ENCODE results near the gene MFN2.

GRCh38 chr1:12039164-12039525, 58.9 kb downstream of the MFN2 start:
- TF ChIP-seq CTCF (conservative IDR thresholded peaks at IDR 0.05) (no peak), EZH2 (IDR thresholded peaks at IDR 0.05; ENCODE audit: low read depth) (no peak)
